WERI-Rb-1 (cell line): ENCODE data around the gene VSX1.

Experiments used
- DNase-seq: peaks from one replicate; pipeline ENCODE4 v3.0.0-alpha.2; 2020
- H3K27ac ChIP-seq: fragments of 250-450 bp; sonication (Bioruptor Pico); 2 replicates; pipeline ENCODE4 v1.5.1; 2020; ENCODE audit warnings: mild to moderate bottlenecking, moderate library complexity
- H3K27me3 ChIP-seq: fragments of 250-450 bp; sonication (Bioruptor Pico); 2 replicates; pipeline ENCODE4 v1.5.1; 2021; ENCODE audit warnings: mild to moderate bottlenecking, low read depth, moderate library complexity; ENCODE audit not compliant: insufficient read depth, severe bottlenecking
- H3K36me3 ChIP-seq: fragments of 250-450 bp; sonication (Bioruptor Pico); 2 replicates; pipeline ENCODE4 v1.5.1; 2020; ENCODE audit warnings: mild to moderate bottlenecking, moderate library complexity
- H3K4me3 ChIP-seq: 2 replicates; pipeline ENCODE4 v1.5.1; 2011; ENCODE audit warnings: low read depth, mild to moderate bottlenecking, control low read depth, low read length
- H3K9me3 ChIP-seq: fragments of 250-450 bp; sonication (Bioruptor Pico); 2 replicates; pipeline ENCODE4 v1.5.1; 2021; ENCODE audit warnings: mild to moderate bottlenecking, moderate library complexity; ENCODE audit not compliant: severe bottlenecking
- CTCF ChIP-seq: IDR thresholded peaks from 2 replicates; pipeline ENCODE4 v1.5.1; 2011; ENCODE audit warnings: low read depth, mild to moderate bottlenecking, control low read depth, inconsistent platforms, low read length

VSX1 gene

GRCh38 chr20:25081730-25082497 is at the start of gene VSX1:
VSX1 (minus strand) TSS chr20:25082141; CDS start chr20:25082096, 45 bp downstream.
- no peak for DNase-seq
- Histone ChIP-seq H3K4me3 (peak within 1 kb of the TSS; percentile 48), H3K9me3 (no peaks in the 10 kb centered on the region), H3K36me3 (no peaks in the 10 kb centered on the region), H3K27me3 (peaks cover 43% of the 10 kb centered on the region), H3K27ac (no peak within 1 kb of the TSS)
- no peak for TF ChIP-seq CTCF

GRCh38 chr20:25129908-25130307 is 48.0 kb upstream of the VSX1 start:
- TF ChIP-seq CTCF, result peak; percentile 32; the same call in 1 of the 2 replicates
- no peak for DNase-seq

GRCh38 chr20:25129428-25129827 is 47.5 kb upstream of the VSX1 start:
- H3K27me3 ChIP-seq, result no peaks in the 10 kb centered on the region
- H3K27ac ChIP-seq, result no peak overlapping the region
- DNase-seq, result no peak
- H3K4me3 ChIP-seq, result no peak overlapping the region
- no peaks in the 10 kb centered on the region for H3K36me3 ChIP-seq
- TF ChIP-seq CTCF, result no peak
- H3K9me3 ChIP-seq, result peaks cover 9% of the 10 kb centered on the region

More at GRCh38 chr20:25129908-25130307, 48.0 kb upstream of the VSX1 start:
- no peak overlapping the region for H3K4me3 ChIP-seq
- H3K27ac ChIP-seq, result no peak overlapping the region
- H3K36me3 ChIP-seq, result no peaks in the 10 kb centered on the region
- H3K9me3 ChIP-seq, result peaks cover 9% of the 10 kb centered on the region
- no peaks in the 10 kb centered on the region for H3K27me3 ChIP-seq

- H3K4me3 ChIP-seq, result no peak overlapping the region
- H3K27ac ChIP-seq, result no peak overlapping the region
- H3K36me3 ChIP-seq, result no peaks in the 10 kb centered on the region
- no peaks in the 10 kb centered on the region for H3K27me3 ChIP-seq
- peaks cover 9% of the 10 kb centered on the region for H3K9me3 ChIP-seq
- DNase-seq, result no peak
- no peak for TF ChIP-seq CTCF
Observed at GRCh38 chr20:25128649-25129048, 46.7 kb upstream of the VSX1 start.

- no peak overlapping the region for H3K4me3 ChIP-seq
- no peaks in the 10 kb centered on the region for H3K27me3 ChIP-seq
- H3K36me3 ChIP-seq, result no peaks in the 10 kb centered on the region
- no peak overlapping the region for H3K27ac ChIP-seq
- no peak for DNase-seq
- no peak for TF ChIP-seq CTCF
- peaks cover 9% of the 10 kb centered on the region for H3K9me3 ChIP-seq
Observed at GRCh38 chr20:25127761-25128537, 46.0 kb upstream of the VSX1 start.
